Kidney (tissue), 14 donors: ENCODE results near the gene RCVRN. TPM values are rescaled to one million over a fixed set of nuclear protein-coding genes. Genes with fewer than 3 reads are reported as not detected.

Source experiments
- DNase-seq, 5 donors: peaks; one replicate each; pipeline ENCODE4 v3.0.0-alpha.2; 2013 to 2020
- FAIRE-seq: peaks from 2 replicates; lab custom pipeline; 2012; peaks lifted over from hg19 to GRCh38; lab: Jason Lieb, UNC
- H3K27ac ChIP-seq, 2 donors: one replicate each; pipeline ENCODE4 v1.7.0; 2013; ENCODE audit warnings: low read depth in 2 of 2, low read length in 2 of 2, inconsistent platforms in 1 of 2
- H3K27me3 ChIP-seq: one replicate; pipeline ENCODE4 v1.7.1; 2013; ENCODE audit warnings: low read length, inconsistent platforms; ENCODE audit not compliant: control insufficient read depth, insufficient read depth
- H3K36me3 ChIP-seq, 3 donors: one replicate each; pipeline versions ENCODE4 v1.7.0 to v1.7.1; 2013; ENCODE audit warnings: low read length in 3 of 3, control low read depth in 1 of 3, inconsistent platforms in 1 of 3; ENCODE audit not compliant: insufficient read depth in 3 of 3, control insufficient read depth in 2 of 3
- H3K4me1 ChIP-seq, 3 donors: one replicate each; pipeline versions ENCODE4 v1.7.0 to v1.7.1; 2013; ENCODE audit warnings: low read length in 3 of 3, inconsistent platforms in 1 of 3, low read depth in 1 of 3; ENCODE audit not compliant: control insufficient read depth in 2 of 3, insufficient read depth in 2 of 3
- H3K4me3 ChIP-seq, 3 donors: one replicate each; pipeline versions ENCODE4 v1.7.0 to v1.8.1; 2013; ENCODE audit warnings: low read length in 3 of 3, control low read depth in 1 of 3, inconsistent platforms in 1 of 3
- H3K9ac ChIP-seq, 3 donors: one replicate each; pipeline versions ENCODE4 v1.7.0 to v1.7.1; 2013; ENCODE audit warnings: low read length in 3 of 3, control low read depth in 1 of 3, inconsistent platforms in 1 of 3
- H3K9me3 ChIP-seq, 3 donors: one replicate each; pipeline versions ENCODE4 v1.7.0 to v1.7.1; 2013; ENCODE audit warnings: low read length in 3 of 3, control low read depth in 1 of 3, inconsistent platforms in 1 of 3; ENCODE audit not compliant: control insufficient read depth in 2 of 3, insufficient read depth in 1 of 3
- intact Hi-C: fragments of 100-400 bp; cut with DNase I; formaldehyde crosslinking; loops from one replicate; pipeline ENCODE4 v1.11.1; 2022
- polyA plus RNA-seq: library from polyadenylated mRNA; stranded (reverse); fragments of 350-450 nt; fragmentation: Illumina TruSeq; extraction: RNeasy Lipid Tissue Mini Kit (QIAGEN cat#74804); gene quantifications from one replicate; pipeline ENCODE4 v1.2.3, GENCODE V29; 2014; ENCODE audit warnings: low read depth, low replicate concordance; ENCODE audit not compliant: insufficient read depth
- total RNA-seq: library from RNA; stranded (reverse); fragmentation: NEBNext Ultra II Directional; extraction: Animal tissue kit (Norgen Biotek cat#: 25700); gene quantifications from one replicate; pipeline ENCODE4 v1.2.1, GENCODE V29; 2021
- TF ChIP-seq, protein P1 (sequence below): IDR thresholded peaks from 3 replicates; pipeline ENCODE4 v1.5.1; 2012; ENCODE audit warnings: mild to moderate bottlenecking, moderate library complexity, borderline replicate concordance; ENCODE audit not compliant: insufficient read depth; ENCODE audit errors: extremely low read depth
- donor health status: control.
- donor health status: control.
- donor health status: control.
- donor health status: control.
- donor health status: control.
- donor health status: DM: yes; HTN: yes; CAD: no.
- donor health status: Normal renal cell carcinoma (clear cell type).

RCVRN gene
- total and polyA plus RNA-seq, 2 donors from 2014 or later: not detected

DNA sequence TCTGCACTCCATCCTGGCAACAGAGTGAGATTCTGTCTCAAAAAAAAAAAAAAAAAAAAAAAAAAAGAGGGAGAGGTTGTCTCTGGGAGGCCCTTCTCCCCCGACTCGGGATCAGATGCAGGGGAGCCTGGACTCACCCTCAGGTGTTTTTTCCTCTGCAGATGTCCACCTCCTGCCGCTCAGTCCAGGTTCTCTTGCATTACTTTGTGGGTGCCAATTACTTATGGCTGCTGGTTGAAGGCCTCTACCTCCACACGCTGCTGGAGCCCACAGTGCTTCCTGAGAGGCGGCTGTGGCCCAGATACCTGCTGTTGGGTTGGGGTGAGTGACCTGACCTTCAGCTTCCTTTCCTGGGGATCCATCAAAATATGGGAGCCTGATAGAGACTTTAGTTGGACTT lies 45.3 kb downstream of the RCVRN start:
- intact Hi-C loops: no loop called here
- Histone ChIP-seq H3K27ac (no peak overlapping the region), H3K36me3 (no peaks in the 10 kb centered on the region), H3K4me3 (no peak overlapping the region), H3K9ac (no peak overlapping the region), H3K9me3 (peaks cover 0 to 21% (median 0%) of the 10 kb centered on the region in 3 donors), H3K4me1 (no peaks in the 10 kb centered on the region), H3K27me3 (no peaks in the 10 kb centered on the region)
- DNase-seq: no peak
- FAIRE-seq: no peak
- TF ChIP-seq, protein P1, sequence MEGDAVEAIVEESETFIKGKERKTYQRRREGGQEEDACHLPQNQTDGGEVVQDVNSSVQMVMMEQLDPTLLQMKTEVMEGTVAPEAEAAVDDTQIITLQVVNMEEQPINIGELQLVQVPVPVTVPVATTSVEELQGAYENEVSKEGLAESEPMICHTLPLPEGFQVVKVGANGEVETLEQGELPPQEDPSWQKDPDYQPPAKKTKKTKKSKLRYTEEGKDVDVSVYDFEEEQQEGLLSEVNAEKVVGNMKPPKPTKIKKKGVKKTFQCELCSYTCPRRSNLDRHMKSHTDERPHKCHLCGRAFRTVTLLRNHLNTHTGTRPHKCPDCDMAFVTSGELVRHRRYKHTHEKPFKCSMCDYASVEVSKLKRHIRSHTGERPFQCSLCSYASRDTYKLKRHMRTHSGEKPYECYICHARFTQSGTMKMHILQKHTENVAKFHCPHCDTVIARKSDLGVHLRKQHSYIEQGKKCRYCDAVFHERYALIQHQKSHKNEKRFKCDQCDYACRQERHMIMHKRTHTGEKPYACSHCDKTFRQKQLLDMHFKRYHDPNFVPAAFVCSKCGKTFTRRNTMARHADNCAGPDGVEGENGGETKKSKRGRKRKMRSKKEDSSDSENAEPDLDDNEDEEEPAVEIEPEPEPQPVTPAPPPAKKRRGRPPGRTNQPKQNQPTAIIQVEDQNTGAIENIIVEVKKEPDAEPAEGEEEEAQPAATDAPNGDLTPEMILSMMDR: no peak

DNA sequence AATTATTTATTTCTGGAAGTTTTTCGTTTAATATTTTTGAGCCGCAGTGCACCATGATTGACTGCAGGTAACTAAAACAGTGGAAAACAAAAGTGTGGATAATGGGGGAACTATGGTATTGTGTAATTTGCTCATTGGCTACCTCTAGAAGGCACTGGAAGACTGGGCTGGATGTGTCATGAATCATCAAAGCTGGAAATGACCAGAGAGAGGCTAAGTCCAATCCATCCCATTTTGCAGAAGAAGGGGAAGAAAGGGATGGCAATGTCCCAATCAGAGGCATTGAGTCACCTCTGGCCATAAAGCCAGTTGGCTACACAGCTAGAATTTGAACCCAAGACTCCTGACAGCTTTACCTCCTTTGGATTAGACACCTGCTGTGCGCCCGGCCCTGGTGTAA lies 50.0 kb downstream of the RCVRN start:
- FAIRE-seq (no peak), DNase-seq (no peak)
- no peaks in the 10 kb centered on the region for H3K36me3 ChIP-seq

DNA sequence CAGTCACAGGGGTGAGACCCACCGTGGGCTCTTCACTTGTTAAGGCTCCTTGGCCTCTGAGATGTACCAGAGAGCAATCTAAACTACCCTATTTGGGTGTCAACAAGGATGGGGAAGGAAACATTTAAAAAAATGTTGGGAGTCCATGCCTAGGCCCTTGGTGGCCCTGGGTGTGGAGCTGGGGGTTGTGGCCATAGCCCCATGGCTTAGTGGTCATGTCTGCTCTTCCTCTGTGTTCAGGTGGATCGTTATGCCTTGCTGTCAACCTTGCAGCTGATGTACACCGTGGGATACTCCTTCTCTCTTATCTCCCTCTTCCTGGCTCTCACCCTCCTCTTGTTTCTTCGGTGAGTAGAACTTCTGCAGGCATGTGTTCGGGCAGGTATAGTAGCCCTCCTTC lies 50.8 kb downstream of the RCVRN start:
- Histone ChIP-seq H3K4me1 (no peaks in the 10 kb centered on the region), H3K27ac (no peak overlapping the region), H3K27me3 (no peaks in the 10 kb centered on the region), H3K9ac (no peak overlapping the region), H3K36me3 (no peaks in the 10 kb centered on the region), H3K9me3 (peaks cover 0 to 10% (median 0%) of the 10 kb centered on the region in 3 donors), H3K4me3 (no peak overlapping the region)
- no peak for DNase-seq
- FAIRE-seq: no peak
- intact Hi-C loops: no loop called here
- TF ChIP-seq, protein P1: no peak

More for the DNA sequence above, 50.0 kb downstream of the RCVRN start:
- Histone ChIP-seq H3K27me3 (no peaks in the 10 kb centered on the region), H3K9me3 (peaks cover 0 to 11% (median 0%) of the 10 kb centered on the region in 3 donors), H3K4me1 (no peaks in the 10 kb centered on the region), H3K4me3 (no peak overlapping the region), H3K27ac (no peak overlapping the region), H3K9ac (no peak overlapping the region)
- intact Hi-C loops: no loop called here
- TF ChIP-seq, protein P1: no peak

DNA sequence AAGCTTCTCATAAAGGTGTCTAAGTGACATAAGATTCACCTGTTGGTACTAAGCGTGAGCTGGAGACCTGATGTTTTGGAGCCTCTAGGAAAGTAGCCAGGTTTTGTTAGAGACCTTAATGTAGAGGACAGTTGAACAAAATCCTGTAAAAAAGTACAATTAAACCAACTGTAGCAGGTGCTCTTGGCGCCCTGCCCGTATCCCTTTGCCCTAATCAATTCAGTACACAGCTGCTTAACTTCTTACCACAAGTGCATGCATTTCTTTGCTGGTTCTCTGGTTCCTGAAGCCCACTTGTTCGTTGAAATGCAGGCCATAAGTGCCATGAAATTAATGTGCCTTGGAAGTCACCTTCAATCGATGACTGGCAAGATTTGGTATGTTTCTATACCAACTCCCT lies 54.9 kb downstream of the RCVRN start:
- Histone ChIP-seq H3K36me3 (no peaks in the 10 kb centered on the region), H3K4me1 (no peaks in the 10 kb centered on the region), H3K4me3 (no peak overlapping the region), H3K27me3 (no peaks in the 10 kb centered on the region), H3K27ac (no peak overlapping the region), H3K9me3 (no peaks in the 10 kb centered on the region), H3K9ac (no peak overlapping the region)
- FAIRE-seq: no peak
- intact Hi-C loops: no loop called here
- no peak for DNase-seq
- TF ChIP-seq, protein P1: no peak
